Uterus (tissue), 2 donors: Measurements from ENCODE around the gene SETD9.

Experiments used
- CTCF ChIP-seq, 4 experiments: fragments of 200-600 bp in 2 of 4; fragments of 450-650 bp in 2 of 4; sonication (generic) in 2 of 4; IDR thresholded peaks; one replicate each; pipeline ENCODE4 v1.5.1; 2016 to 2019; ENCODE audit warnings: antibody characterized with exemption in 4 of 4, mild to moderate bottlenecking in 2 of 4, moderate library complexity in 1 of 4
- POLR2A ChIP-seq, 2 donors: fragments of 450-650 bp; IDR thresholded peaks; one replicate each; pipeline ENCODE4 v1.6.1; 2016; ENCODE audit warnings: antibody characterized with exemption in 2 of 2, mild to moderate bottlenecking in 1 of 2, moderate library complexity in 1 of 2

DNA sequence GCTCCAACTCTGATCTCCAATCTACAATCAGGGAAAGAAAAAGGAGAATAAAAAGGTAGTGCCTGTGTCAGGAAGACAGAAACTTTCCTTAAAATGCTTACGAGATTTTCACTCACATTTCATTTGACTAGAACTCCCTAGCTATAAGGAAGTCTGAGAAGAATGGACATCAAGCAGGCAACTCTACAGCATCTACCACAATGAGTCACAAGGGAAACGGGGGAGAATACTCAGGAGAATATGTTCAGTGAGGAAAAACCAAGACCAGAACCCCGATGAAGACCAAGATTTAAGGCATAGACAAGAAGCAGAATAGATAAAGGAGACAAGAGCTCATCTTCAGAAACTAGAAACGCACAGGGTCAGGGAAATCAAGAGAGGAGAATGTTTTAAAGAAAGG, 9.0 kb upstream of the SETD9 start:
- TF ChIP-seq CTCF (IDR thresholded peaks at IDR 0.05) = no peak
- no peak for TF ChIP-seq POLR2A (IDR thresholded peaks at IDR 0.05)
